HepG2 (cell line): ENCODE results near the gene HIF1AN. TPM values are rescaled to one million over a fixed set of nuclear protein-coding genes. Genes with fewer than 3 reads are reported as not detected.
A peak's percentile ranks its signal among the peaks of the same experiment; 100 is the strongest.

Experiments
- CENPT ChIP-seq: sonication (generic); formaldehyde crosslinking; IDR thresholded peaks from 2 replicates; pipeline ENCODE4 v1.8.0; 2022; ENCODE audit warnings: low read depth, mild to moderate bottlenecking, moderate library complexity, missing genetic modification reagents
- HNF4A ChIP-seq: sonication (generic); formaldehyde crosslinking; IDR thresholded peaks from 2 replicates; pipeline ENCODE4 v1.4.0; 2020; ENCODE audit warnings: missing genetic modification reagents
- MYNN ChIP-seq: sonication (generic); formaldehyde crosslinking; IDR thresholded peaks from 2 replicates; pipeline ENCODE4 v1.4.0; 2020; ENCODE audit warnings: mild to moderate bottlenecking, low read depth, missing genetic modification reagents
- NPAS2 ChIP-seq: sonication (generic); formaldehyde crosslinking; IDR thresholded peaks from 2 replicates; pipeline ENCODE4 v1.8.0; 2022; ENCODE audit warnings: mild to moderate bottlenecking, missing genetic modification reagents, borderline replicate concordance
- ZFAT ChIP-seq: sonication (generic); formaldehyde crosslinking; conservative IDR thresholded peaks from 2 replicates; pipeline ENCODE4 v1.8.1; 2023; ENCODE audit warnings: missing genetic modification reagents, inconsistent platforms
- ZNF34 ChIP-seq: sonication (generic); formaldehyde crosslinking; IDR thresholded peaks from 2 replicates; pipeline ENCODE4 v1.4.0; 2020; ENCODE audit warnings: mild to moderate bottlenecking, missing genetic modification reagents, borderline replicate concordance
- ZNF644 ChIP-seq: IDR thresholded peaks from 2 replicates; pipeline ENCODE4 v1.6.1; 2016; ENCODE audit warnings: low read depth
- polyA plus RNA-seq, 8 experiments: library from polyadenylated mRNA; depleted of rRNA in 3 of 8; stranded (reverse) in 7 of 8; unstranded in 1 of 8; fragments of >200 nt; fragmentation: Illumina TruSeq in 4 of 8; extraction: Trizol in 4 of 8; gene quantifications; 2 replicates each; pipeline versions ENCODE4 v1.2.1 to v1.2.3, GENCODE V29; 2011 to 2016; ENCODE audit warnings: low read depth in 4 of 8, missing spikeins in 1 of 8, mixed read lengths in 1 of 8; ENCODE audit not compliant: insufficient read depth in 1 of 8
- total RNA-seq, 5 experiments: library from RNA; depleted of rRNA; stranded (reverse); fragments of >200 nt; fragmentation: Illumina TruSeq; extraction: Trizol; gene quantifications; 2 replicates each; pipeline ENCODE4 v1.2.3, GENCODE V29; 2016; ENCODE audit warnings: low read depth in 1 of 5
- TF ChIP-seq, protein P1 (sequence below), 2 experiments: fragments of 450-650 bp in 1 of 2; sonication (generic) in 1 of 2; formaldehyde crosslinking in 1 of 2; IDR thresholded peaks; 2 replicates each; pipeline versions ENCODE4 v1.6.1 to v1.8.0; 2016 to 2022; ENCODE audit warnings: antibody characterized with exemption in 1 of 2, mild to moderate bottlenecking in 1 of 2, missing genetic modification reagents in 1 of 2
- TF ChIP-seq, protein P2 (sequence below): sonication (generic); formaldehyde crosslinking; conservative IDR thresholded peaks from 2 replicates; pipeline ENCODE4 v1.8.0; 2022; ENCODE audit warnings: mild to moderate bottlenecking, moderate library complexity, missing genetic modification reagents
- TF ChIP-seq, protein P3 (sequence below): IDR thresholded peaks from 2 replicates; pipeline ENCODE4 v1.6.1; 2016; ENCODE audit warnings: mild to moderate bottlenecking, missing biosample characterization, missing genetic modification reagents
- TF ChIP-seq, protein P4 (sequence below): sonication (generic); formaldehyde crosslinking; IDR thresholded peaks from 2 replicates; pipeline ENCODE4 v1.5.0; 2020; ENCODE audit warnings: missing genetic modification reagents, mild to moderate bottlenecking, borderline replicate concordance

Gene HIF1AN
- total and polyA plus RNA-seq, 2 of the 13 experiments (the other 11 are each of a cell fraction or from before 2014, with no cell fraction given), result 8.6 to 10.7 TPM

DNA sequence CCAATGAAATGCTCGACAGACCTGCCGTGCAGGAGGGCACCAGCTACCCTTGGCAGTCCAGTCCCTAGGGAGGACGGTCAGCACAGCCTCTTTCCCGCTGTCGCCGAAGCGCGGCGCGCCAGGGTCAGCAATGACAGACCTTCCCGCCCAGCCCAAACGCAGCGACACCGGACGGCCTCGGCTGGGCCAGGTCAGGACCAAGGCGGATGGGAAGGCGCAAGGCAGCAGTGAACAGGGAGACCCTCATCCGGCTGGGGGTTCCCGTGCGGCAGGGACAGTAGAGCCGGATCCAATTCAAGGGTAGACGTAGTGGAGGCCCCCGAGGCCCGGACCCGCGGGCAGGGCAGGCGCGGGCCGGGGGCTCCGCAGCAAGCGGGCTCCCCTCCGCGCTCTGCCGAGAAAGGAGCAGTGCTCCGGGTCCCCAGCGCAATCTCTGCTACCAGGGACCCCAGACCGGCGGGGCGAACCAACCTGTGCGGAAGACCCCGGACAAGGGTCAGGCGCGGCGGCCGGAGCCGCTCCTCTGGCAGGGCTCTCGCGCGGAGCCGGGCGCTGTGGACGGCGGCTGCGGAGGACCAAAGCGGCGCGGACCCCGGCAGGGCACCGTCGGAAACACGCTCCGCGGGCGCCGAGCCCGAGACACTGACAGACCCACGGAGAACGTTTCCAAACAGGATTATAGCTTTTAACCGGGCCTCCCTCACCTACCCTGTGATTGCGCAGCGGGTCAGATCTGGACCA is 16.3 kb upstream of the HIF1AN start, which contains the start of gene SEC31B (continued):
- TF ChIP-seq, protein P1, sequence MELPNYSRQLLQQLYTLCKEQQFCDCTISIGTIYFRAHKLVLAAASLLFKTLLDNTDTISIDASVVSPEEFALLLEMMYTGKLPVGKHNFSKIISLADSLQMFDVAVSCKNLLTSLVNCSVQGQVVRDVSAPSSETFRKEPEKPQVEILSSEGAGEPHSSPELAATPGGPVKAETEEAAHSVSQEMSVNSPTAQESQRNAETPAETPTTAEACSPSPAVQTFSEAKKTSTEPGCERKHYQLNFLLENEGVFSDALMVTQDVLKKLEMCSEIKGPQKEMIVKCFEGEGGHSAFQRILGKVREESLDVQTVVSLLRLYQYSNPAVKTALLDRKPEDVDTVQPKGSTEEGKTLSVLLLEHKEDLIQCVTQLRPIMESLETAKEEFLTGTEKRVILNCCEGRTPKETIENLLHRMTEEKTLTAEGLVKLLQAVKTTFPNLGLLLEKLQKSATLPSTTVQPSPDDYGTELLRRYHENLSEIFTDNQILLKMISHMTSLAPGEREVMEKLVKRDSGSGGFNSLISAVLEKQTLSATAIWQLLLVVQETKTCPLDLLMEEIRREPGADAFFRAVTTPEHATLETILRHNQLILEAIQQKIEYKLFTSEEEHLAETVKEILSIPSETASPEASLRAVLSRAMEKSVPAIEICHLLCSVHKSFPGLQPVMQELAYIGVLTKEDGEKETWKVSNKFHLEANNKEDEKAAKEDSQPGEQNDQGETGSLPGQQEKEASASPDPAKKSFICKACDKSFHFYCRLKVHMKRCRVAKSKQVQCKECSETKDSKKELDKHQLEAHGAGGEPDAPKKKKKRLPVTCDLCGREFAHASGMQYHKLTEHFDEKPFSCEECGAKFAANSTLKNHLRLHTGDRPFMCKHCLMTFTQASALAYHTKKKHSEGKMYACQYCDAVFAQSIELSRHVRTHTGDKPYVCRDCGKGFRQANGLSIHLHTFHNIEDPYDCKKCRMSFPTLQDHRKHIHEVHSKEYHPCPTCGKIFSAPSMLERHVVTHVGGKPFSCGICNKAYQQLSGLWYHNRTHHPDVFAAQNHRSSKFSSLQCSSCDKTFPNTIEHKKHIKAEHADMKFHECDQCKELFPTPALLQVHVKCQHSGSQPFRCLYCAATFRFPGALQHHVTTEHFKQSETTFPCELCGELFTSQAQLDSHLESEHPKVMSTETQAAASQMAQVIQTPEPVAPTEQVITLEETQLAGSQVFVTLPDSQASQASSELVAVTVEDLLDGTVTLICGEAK (IDR thresholded peaks at IDR 0.05), result no peak
- TF ChIP-seq, protein P1 (CRISPR knock-in tag; IDR thresholded peaks at IDR 0.05), result peak; percentile 21; the same call in 1 of the 2 replicates
- TF ChIP-seq, protein P2, sequence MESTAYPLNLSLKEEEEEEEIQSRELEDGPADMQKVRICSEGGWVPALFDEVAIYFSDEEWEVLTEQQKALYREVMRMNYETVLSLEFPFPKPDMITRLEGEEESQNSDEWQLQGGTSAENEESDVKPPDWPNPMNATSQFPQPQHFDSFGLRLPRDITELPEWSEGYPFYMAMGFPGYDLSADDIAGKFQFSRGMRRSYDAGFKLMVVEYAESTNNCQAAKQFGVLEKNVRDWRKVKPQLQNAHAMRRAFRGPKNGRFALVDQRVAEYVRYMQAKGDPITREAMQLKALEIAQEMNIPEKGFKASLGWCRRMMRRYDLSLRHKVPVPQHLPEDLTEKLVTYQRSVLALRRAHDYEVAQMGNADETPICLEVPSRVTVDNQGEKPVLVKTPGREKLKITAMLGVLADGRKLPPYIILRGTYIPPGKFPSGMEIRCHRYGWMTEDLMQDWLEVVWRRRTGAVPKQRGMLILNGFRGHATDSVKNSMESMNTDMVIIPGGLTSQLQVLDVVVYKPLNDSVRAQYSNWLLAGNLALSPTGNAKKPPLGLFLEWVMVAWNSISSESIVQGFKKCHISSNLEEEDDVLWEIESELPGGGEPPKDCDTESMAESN (CRISPR knock-in tag), result peak; percentile 34; the same call in 1 of the 2 replicates
- no peak for TF ChIP-seq CENPT (CRISPR knock-in tag)
- TF ChIP-seq, protein P3, sequence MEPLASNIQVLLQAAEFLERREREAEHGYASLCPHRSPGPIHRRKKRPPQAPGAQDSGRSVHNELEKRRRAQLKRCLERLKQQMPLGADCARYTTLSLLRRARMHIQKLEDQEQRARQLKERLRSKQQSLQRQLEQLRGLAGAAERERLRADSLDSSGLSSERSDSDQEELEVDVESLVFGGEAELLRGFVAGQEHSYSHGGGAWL (CRISPR knock-in tag), result no peak
- no peak for TF ChIP-seq ZNF34 (CRISPR knock-in tag)
- TF ChIP-seq ZNF644 (CRISPR knock-in tag), result no peak
- TF ChIP-seq MYNN (CRISPR knock-in tag), result no peak
- no peak for TF ChIP-seq ZFAT
- TF ChIP-seq, protein P4, sequence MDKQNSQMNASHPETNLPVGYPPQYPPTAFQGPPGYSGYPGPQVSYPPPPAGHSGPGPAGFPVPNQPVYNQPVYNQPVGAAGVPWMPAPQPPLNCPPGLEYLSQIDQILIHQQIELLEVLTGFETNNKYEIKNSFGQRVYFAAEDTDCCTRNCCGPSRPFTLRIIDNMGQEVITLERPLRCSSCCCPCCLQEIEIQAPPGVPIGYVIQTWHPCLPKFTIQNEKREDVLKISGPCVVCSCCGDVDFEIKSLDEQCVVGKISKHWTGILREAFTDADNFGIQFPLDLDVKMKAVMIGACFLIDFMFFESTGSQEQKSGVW, result no peak
- no peak for TF ChIP-seq HNF4A
- TF ChIP-seq NPAS2, result no peak
